DND-41 (cell line): ENCODE results near the gene MYO1E.

Experiments
- ATAC-seq: fragments of 200-7000 bp; cut with Tn5 transposase; 3 replicates; pipeline ENCODE4 v1.9.1; 2021; ENCODE audit warnings: low read depth; ENCODE audit not compliant: insufficient read depth
- DNase-seq: peaks from one replicate; pipeline ENCODE4 v3.0.0-alpha.2; 2020
- H2AFZ ChIP-seq: 2 replicates; pipeline ENCODE4 v1.6.0; 2012; ENCODE audit warnings: low read depth, low read length
- H3K27ac ChIP-seq: 2 replicates; pipeline ENCODE4 v1.5.1; 2012; ENCODE audit warnings: low read length, inconsistent platforms
- H3K27me3 ChIP-seq: fragments of 200-600 bp; sonication (generic); 2 replicates; pipeline ENCODE4 v1.6.0; 2012; ENCODE audit warnings: low read length, mild to moderate bottlenecking, inconsistent platforms; ENCODE audit not compliant: insufficient read depth, poor library complexity
- H3K36me3 ChIP-seq: 2 replicates; pipeline ENCODE4 v1.5.1; 2012; ENCODE audit warnings: low read length, inconsistent platforms; ENCODE audit not compliant: insufficient read depth
- H3K4me1 ChIP-seq: 2 replicates; pipeline ENCODE4 v1.5.1; 2012; ENCODE audit warnings: mild to moderate bottlenecking, low read length; ENCODE audit not compliant: insufficient read depth
- H3K4me2 ChIP-seq: 2 replicates; pipeline ENCODE4 v1.6.0; 2012; ENCODE audit warnings: mild to moderate bottlenecking, moderate library complexity, low read length, inconsistent platforms; ENCODE audit not compliant: insufficient read depth
- H3K4me3 ChIP-seq, 2 experiments: fragments of 200-600 bp in 1 of 2; shearing (Covaris generic) in 1 of 2; 2 replicates each; pipeline ENCODE4 v1.5.1; 2012 to 2016; ENCODE audit warnings: inconsistent platforms in 2 of 2, low read length in 2 of 2, mild to moderate bottlenecking in 2 of 2, low read depth in 1 of 2, moderate library complexity in 1 of 2
- H3K79me2 ChIP-seq: 2 replicates; pipeline ENCODE4 v1.6.0; 2012; ENCODE audit warnings: low read length, inconsistent platforms; ENCODE audit not compliant: insufficient read depth
- H3K9ac ChIP-seq: 2 replicates; pipeline ENCODE4 v1.6.0; 2012; ENCODE audit warnings: low read depth, mild to moderate bottlenecking, inconsistent platforms, low read length, moderate library complexity
- H3K9me3 ChIP-seq: 2 replicates; pipeline ENCODE4 v1.5.1; 2012; ENCODE audit warnings: low read length, moderate library complexity, mild to moderate bottlenecking, inconsistent platforms; ENCODE audit not compliant: insufficient read depth, severe bottlenecking
- H4K20me1 ChIP-seq: 2 replicates; pipeline ENCODE4 v1.6.0; 2012; ENCODE audit warnings: low read length; ENCODE audit not compliant: insufficient read depth
- CTCF ChIP-seq: IDR thresholded peaks from 2 replicates; pipeline ENCODE4 v1.5.1; 2012; ENCODE audit warnings: borderline replicate concordance, low read length, moderate library complexity, mild to moderate bottlenecking; ENCODE audit not compliant: poor library complexity, severe bottlenecking; ENCODE audit errors: extremely low read depth
- EZH2 ChIP-seq: IDR thresholded peaks from 3 replicates; pipeline ENCODE4 v1.6.1; 2012; ENCODE audit warnings: borderline replicate concordance, low read depth, mild to moderate bottlenecking, moderate library complexity, low read length, inconsistent platforms; ENCODE audit not compliant: severe bottlenecking

Gene MYO1E

GRCh38 chr15:59158701-59159034 lies 214.0 kb downstream of the MYO1E start:
- no peak for TF ChIP-seq CTCF
- no peaks in the 10 kb centered on the region for H3K9me3 ChIP-seq
- no peak overlapping the region for H2AFZ ChIP-seq
- no peak for ATAC-seq
- no peak overlapping the region for H3K27ac ChIP-seq
- H3K36me3 ChIP-seq, result no peaks in the 10 kb centered on the region
- H4K20me1 ChIP-seq, result no peaks in the 10 kb centered on the region
- H3K79me2 ChIP-seq, result no peaks in the 10 kb centered on the region
- H3K4me2 ChIP-seq, result no peak overlapping the region
- no peaks in the 10 kb centered on the region for H3K4me1 ChIP-seq
- no peak overlapping the region for H3K9ac ChIP-seq
- H3K27me3 ChIP-seq, result no peaks in the 10 kb centered on the region
- DNase-seq, result no peak
- no peak overlapping the region for H3K4me3 ChIP-seq

GRCh38 chr15:59157840-59158700 lies 214.6 kb downstream of the MYO1E start:
- no peak overlapping the region for H3K4me3 ChIP-seq
- H3K27me3 ChIP-seq, result no peaks in the 10 kb centered on the region
- no peaks in the 10 kb centered on the region for H3K9me3 ChIP-seq
- no peaks in the 10 kb centered on the region for H4K20me1 ChIP-seq
- ATAC-seq (no peak), DNase-seq (no peak)
- TF ChIP-seq CTCF, result no peak
- TF ChIP-seq EZH2, result no peak
- H3K36me3 ChIP-seq, result no peaks in the 10 kb centered on the region
- H3K27ac ChIP-seq, result no peak overlapping the region
- H3K9ac ChIP-seq, result no peak overlapping the region
- H2AFZ ChIP-seq, result no peak overlapping the region
- H3K79me2 ChIP-seq, result no peaks in the 10 kb centered on the region
- H3K4me1 ChIP-seq, result no peaks in the 10 kb centered on the region
- H3K4me2 ChIP-seq, result no peak overlapping the region

- Histone ChIP-seq H3K27me3 (no peaks in the 10 kb centered on the region), H3K9ac (no peak overlapping the region), H4K20me1 (no peaks in the 10 kb centered on the region), H3K9me3 (no peaks in the 10 kb centered on the region), H3K4me3 (no peak overlapping the region), H3K4me2 (no peak overlapping the region), H3K27ac (no peak overlapping the region), H3K4me1 (no peaks in the 10 kb centered on the region), H3K79me2 (no peaks in the 10 kb centered on the region), H3K36me3 (no peaks in the 10 kb centered on the region), H2AFZ (no peak overlapping the region)
- ATAC-seq (no peak), DNase-seq (no peak)
- TF ChIP-seq CTCF, result no peak
- no peak for TF ChIP-seq EZH2
Observed at GRCh38 chr15:59157396-59157795, 215.3 kb downstream of the MYO1E start.

- DNase-seq (no peak), ATAC-seq (no peak)
- H3K27me3 ChIP-seq, result no peaks in the 10 kb centered on the region
- H3K4me2 ChIP-seq, result no peak overlapping the region
- no peaks in the 10 kb centered on the region for H3K9me3 ChIP-seq
- H2AFZ ChIP-seq, result no peak overlapping the region
- no peak overlapping the region for H3K9ac ChIP-seq
- H4K20me1 ChIP-seq, result no peaks in the 10 kb centered on the region
- no peaks in the 10 kb centered on the region for H3K36me3 ChIP-seq
- TF ChIP-seq EZH2, result no peak
- no peak for TF ChIP-seq CTCF
- no peak overlapping the region for H3K4me3 ChIP-seq
- H3K27ac ChIP-seq, result no peak overlapping the region
- no peaks in the 10 kb centered on the region for H3K79me2 ChIP-seq
- H3K4me1 ChIP-seq, result no peaks in the 10 kb centered on the region
Observed at GRCh38 chr15:59155431-59155830, 217.2 kb downstream of the MYO1E start.
